ENCODE measurements around the gene FRMD3. TPM values are rescaled to one million over a fixed set of nuclear protein-coding genes. Genes with fewer than 3 reads are reported as not detected.

The FRMD3 gene
- total RNA-seq, 1 experiment from 2014 or later, result 0.55 TPM

GRCh38 chr9:83523684-83524083 is 14.5 kb downstream of the FRMD3 start:
- no peak overlapping the region for H3K4ac ChIP-seq (ENCODE audit: low read depth, low read length)
- no peak overlapping the region for H3K14ac ChIP-seq (ENCODE audit: insufficient read depth, low read length)
- H3K4me2 ChIP-seq (ENCODE audit: insufficient read depth, insufficient read length, low read length), result no peak overlapping the region
- H3K79me2 ChIP-seq (ENCODE audit: insufficient read depth, low read length), result no peaks in the 10 kb centered on the region
- no peaks in the 10 kb centered on the region; the same call in 1 of the 2 replicates for H3K4me1 ChIP-seq (ENCODE audit: insufficient read depth, low read length)
- H2AFZ ChIP-seq (ENCODE audit: low read length), result no peak overlapping the region
- H3K23ac ChIP-seq (ENCODE audit: insufficient read length, low read depth, low read length), result no peak overlapping the region
- no peaks in the 10 kb centered on the region for H3K9me3 ChIP-seq (ENCODE audit: control insufficient read depth, low read depth, low read length)
- no peak overlapping the region for H4K5ac ChIP-seq (ENCODE audit: insufficient read length, low read depth, low read length)
- no peak overlapping the region for H2AK5ac ChIP-seq (ENCODE audit: insufficient read length, low read length)
- TF ChIP-seq, protein P1, sequence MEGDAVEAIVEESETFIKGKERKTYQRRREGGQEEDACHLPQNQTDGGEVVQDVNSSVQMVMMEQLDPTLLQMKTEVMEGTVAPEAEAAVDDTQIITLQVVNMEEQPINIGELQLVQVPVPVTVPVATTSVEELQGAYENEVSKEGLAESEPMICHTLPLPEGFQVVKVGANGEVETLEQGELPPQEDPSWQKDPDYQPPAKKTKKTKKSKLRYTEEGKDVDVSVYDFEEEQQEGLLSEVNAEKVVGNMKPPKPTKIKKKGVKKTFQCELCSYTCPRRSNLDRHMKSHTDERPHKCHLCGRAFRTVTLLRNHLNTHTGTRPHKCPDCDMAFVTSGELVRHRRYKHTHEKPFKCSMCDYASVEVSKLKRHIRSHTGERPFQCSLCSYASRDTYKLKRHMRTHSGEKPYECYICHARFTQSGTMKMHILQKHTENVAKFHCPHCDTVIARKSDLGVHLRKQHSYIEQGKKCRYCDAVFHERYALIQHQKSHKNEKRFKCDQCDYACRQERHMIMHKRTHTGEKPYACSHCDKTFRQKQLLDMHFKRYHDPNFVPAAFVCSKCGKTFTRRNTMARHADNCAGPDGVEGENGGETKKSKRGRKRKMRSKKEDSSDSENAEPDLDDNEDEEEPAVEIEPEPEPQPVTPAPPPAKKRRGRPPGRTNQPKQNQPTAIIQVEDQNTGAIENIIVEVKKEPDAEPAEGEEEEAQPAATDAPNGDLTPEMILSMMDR (conservative IDR thresholded peaks at IDR 0.05), result peak; percentile 45
- no peaks in the 10 kb centered on the region for H3K27me3 ChIP-seq (ENCODE audit: insufficient read depth, low read length)
- H3K9ac ChIP-seq (ENCODE audit: extremely low read depth, insufficient read length, low read length), result no peak overlapping the region
- no peak overlapping the region for H2BK120ac ChIP-seq (ENCODE audit: low read depth, low read length, poor library complexity, severe bottlenecking)
- H3K56ac ChIP-seq (ENCODE audit: insufficient read length, low read depth, low read length), result no peak overlapping the region
- no peak overlapping the region for H3K27ac ChIP-seq (ENCODE audit: insufficient read length, low read depth, low read length)
- Mint-ChIP-seq H3K27me3 (ENCODE audit: low read depth) (peaks cover 1% of the 10 kb centered on the region), H3K27ac (no peak overlapping the region), H3K36me3 (ENCODE audit: insufficient read depth in 1 of 3, low read depth in 3 of 3) (peaks cover 0 to 2% (median 0%) of the 10 kb centered on the region in 3 experiments; a peak in 2 of 7 replicates), H3K4me3 (no peak overlapping the region), H3K9me3 (peaks cover 6 to 7% of the 10 kb centered on the region in 2 experiments), H3K4me1 (peaks cover 21 to 24% of the 10 kb centered on the region in 2 experiments)
- H2BK5ac ChIP-seq (ENCODE audit: insufficient read length, low read length), result no peak overlapping the region
- H4K20me1 ChIP-seq (ENCODE audit: control insufficient read depth, insufficient read depth, insufficient read length), result no peaks in the 10 kb centered on the region
- no peak overlapping the region for H3T11ph ChIP-seq (ENCODE audit: low read length)
- H2BK12ac ChIP-seq (ENCODE audit: insufficient read length, low read depth, low read length), result no peak overlapping the region
- no peak overlapping the region for H2BK20ac ChIP-seq (ENCODE audit: low read depth, low read length, poor library complexity, severe bottlenecking)
- no peak overlapping the region for H3K18ac ChIP-seq (ENCODE audit: insufficient read length, low read depth, low read length)
- H3K23me2 ChIP-seq (ENCODE audit: insufficient read length, low read depth, low read length, poor library complexity, severe bottlenecking), result no peaks in the 10 kb centered on the region
- H4K91ac ChIP-seq (ENCODE audit: insufficient read length, low read depth, low read length), result no peak overlapping the region
- DNase-seq, result no peak
- no peak overlapping the region for H4K8ac ChIP-seq (replicated peaks; ENCODE audit: insufficient read length, low read depth, low read length)
- no peak overlapping the region for H2BK15ac ChIP-seq (ENCODE audit: low read depth, low read length)
- no peaks in the 10 kb centered on the region for H3K79me1 ChIP-seq (ENCODE audit: insufficient read depth, low read depth, low read length, poor library complexity, severe bottlenecking)

All from H9 (cell line).